Jurkat, Clone E6-1 (cell line): ENCODE measurements around the gene RASD1.
"Not testable (repeated sequence)": the region's sequence is repeated elsewhere in the genome, so short reads cannot be mapped to it uniquely, and the experiment has no call there.

Experiments used
- DNase-seq: peaks from one replicate; pipeline ENCODE4 v3.0.0-alpha.2; 2011; ENCODE audit warnings: low read depth, low spot score
- H3K4me3 ChIP-seq: 2 replicates; pipeline ENCODE4 v1.5.1; 2011; ENCODE audit warnings: mild to moderate bottlenecking, low read length, control low read depth, moderate library complexity

The RASD1 gene

DNA sequence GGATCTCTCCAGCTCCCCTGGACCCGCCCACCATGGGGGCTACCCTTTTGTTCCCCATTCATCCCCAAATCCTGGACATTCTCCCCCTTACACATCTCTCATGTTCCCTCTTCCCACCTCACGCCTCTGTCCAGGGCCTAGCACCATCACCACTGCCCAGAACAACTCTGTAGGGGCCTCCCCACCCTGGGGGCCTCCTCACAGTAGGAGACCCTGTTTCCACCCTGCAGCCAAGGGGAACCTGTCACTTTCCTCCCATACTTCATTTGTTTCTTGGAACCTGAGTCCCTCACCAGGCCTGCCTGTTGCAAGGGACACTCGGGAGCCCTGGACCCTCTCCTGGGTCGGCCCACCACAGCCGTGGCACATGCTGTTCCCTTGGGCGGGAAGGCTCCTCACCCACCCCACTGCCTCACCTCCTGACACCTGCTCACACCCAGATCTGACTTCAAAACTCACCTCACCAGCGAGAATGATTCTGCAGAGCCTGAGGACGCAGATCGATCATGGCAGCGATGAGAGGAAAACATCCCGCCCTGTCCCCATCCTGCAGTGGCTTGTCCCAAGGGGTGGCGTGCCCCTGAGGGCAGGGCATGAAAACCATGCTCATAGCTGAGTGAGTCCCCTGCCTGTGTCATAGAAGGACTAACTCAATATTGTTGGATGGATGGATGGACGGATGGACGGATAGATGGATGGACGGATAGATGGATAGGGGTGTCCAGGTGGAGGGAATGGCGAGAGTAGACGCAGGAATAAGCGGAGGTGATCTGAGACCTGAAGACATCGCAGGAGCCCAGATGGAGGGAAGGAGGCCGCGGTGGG is 6.8 kb upstream of the RASD1 start:
- no peak for DNase-seq
- H3K4me3 ChIP-seq = no peak overlapping the region

DNA sequence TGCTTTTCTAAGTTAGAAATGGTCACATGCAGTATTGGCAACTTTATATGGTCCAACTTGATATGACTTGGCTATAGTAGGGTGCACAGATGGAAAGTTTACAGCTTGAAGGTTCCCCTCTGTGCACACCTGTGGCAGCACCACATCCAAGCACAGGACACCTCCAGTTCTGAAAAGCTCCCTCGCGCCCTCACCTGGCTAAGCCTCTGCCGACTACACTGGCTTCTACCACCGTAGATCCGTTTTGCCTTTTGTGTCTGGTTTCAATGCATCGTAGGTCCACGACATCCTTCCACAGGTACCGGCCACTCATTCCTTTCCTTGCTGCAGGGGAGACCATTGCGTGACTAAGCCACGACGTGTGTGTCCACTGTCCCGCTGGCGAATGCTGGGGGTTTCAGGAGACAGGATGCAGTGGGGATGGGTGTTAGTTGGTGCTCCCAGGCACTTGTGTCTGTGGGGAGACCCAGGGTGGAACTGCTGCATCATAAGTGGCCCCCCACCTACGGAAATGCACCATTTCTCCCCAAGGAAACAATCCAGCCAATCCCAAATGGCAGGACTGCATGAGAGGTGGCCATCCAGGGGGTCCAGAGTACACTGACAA is 4.9 kb upstream of the RASD1 start:
- no peak overlapping the region for H3K4me3 ChIP-seq
- DNase-seq = no peak

DNA sequence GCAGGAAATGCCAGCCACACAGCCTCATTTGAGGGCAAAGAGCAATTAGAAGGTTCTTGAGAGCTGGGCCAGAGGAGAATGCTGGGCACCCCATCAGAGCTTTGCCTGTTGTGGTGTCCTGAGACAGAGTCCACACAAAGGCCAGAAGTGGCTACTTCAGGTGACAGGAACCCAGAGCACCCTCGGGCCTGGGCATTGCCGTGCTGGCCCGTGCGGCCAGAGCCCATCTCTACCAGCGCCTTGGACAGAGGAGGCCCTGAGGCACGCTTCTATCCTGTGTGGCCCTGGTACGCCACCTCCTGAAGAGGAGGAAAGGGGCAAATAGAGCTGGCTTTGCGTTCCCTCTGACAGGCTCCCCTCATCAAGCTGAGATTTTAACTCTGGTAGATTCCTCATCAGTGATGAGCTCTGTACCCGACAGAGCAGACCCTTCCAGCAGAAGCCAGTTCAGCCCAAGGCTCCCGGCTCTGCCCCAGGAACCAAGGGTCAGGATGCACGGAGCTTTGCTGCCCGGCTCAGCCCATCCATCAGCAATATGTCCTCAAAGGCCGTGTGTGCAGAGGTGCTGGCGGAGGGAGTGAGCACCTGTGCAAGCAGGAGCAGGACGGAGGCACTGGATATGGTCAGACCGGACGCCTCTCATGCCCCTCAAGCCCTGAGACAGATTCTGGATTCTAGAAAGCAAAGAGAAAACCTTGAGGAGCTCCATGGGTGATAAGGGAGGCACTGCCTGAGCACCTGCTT is 3.4 kb upstream of the RASD1 start:
- no peak for DNase-seq
- no peak overlapping the region for H3K4me3 ChIP-seq

DNA sequence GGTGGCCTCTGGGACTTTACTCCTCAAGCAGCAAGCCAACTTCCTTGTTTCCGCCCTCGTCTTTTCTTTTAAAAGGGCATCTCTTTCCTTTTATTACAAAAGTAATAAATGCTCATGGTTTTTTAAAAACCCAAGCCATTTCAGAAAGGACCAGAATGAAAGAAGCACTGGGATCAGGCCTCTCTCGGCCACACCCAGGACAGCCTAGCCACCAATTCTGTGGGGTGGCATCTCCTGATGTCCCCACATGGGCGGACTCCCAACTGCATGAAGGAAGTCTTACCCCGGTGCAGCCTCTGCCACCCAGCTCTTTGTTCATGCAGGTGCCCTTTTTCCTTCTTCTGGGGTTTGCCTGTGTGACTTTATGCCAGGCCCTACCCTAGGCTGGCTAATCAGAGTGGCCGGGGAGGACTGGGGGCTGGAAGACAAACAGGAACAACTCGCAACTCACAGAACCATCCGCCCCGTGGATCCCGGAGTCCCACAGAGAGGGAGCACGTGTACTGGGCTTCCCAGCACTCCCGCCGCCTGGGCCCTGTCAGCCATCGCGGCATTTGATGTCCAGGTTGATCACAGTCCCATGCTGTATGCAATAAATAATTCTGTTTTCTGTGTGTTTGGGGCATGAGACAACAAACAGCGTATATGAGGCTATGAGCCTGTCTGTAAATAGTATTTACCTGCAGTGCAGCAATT is 2.6 kb upstream of the RASD1 start:
- no peak for DNase-seq
- H3K4me3 ChIP-seq = no peak overlapping the region

DNA sequence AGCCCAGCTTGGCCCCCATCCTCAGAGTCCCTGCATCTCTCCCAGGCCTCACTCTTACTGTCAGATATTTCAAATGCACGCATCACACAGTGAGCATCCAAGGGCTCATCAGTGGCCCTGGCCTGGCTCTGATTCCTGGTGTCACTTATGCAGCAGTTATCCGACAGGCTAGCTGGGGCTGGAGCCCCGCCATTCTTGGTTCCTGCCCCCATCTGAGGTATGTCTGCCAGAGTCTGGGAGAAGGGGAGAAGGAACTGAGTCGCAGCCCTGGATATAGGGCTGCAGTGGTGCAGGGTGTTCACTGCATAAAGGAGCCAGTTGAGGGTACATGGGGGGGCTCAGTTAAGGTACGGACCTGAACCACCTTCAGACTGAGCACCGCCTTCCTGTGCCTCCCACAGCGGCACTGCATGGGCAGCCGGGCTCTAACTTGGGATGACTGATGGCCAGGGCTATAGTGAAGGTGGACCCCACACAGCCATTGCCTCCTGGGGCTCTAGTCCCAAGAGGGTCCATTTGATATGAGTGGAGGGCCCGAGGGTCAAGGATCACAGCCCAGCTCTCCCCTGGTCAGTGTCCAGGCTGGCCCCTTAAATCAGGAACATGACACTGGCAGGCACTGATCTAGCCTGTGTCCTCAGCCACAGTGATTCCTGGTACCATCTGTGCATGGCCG is 1.8 kb upstream of the RASD1 start:
- DNase-seq = no peak
- no peak overlapping the region for H3K4me3 ChIP-seq

DNA sequence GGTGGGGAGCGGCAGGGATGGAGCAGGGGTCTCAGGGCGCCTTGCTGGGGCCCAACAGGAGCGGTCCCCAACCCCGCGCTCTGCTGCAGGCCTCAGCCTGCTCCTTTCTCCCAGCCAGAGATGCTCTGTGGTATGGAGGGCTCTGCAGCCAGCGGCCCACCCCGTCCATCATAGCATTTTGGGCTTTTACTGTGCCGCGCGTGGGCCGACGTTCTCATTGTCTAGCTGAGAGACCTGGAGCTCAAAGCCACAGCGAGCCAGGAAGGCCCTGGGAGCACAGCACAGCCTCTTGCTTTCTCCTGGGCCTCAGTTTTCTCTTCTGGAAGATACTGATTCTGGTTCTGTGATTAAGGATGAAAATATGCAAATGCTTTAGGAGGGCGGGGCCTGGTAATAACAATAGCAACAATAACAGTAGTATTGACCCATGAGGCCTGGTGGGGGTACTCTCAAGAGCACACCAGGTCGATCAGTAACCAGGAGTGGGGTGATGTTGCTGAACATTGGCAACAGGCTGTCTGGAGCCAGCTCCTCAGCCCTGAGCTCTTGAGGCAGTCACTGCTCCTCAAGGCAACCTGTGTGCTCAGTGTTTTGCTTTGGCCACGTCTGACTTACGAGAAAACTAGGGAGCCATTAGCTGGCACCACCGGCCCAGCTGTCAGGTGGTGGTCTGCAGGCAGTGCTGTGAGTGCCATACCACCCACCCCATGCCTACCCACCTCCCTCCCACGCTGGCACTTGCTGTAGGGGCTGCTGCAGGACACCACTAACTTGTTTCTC is 1.1 kb upstream of the RASD1 start:
- DNase-seq = no peak
- H3K4me3 ChIP-seq = peak overlapping the region; percentile 35

DNA sequence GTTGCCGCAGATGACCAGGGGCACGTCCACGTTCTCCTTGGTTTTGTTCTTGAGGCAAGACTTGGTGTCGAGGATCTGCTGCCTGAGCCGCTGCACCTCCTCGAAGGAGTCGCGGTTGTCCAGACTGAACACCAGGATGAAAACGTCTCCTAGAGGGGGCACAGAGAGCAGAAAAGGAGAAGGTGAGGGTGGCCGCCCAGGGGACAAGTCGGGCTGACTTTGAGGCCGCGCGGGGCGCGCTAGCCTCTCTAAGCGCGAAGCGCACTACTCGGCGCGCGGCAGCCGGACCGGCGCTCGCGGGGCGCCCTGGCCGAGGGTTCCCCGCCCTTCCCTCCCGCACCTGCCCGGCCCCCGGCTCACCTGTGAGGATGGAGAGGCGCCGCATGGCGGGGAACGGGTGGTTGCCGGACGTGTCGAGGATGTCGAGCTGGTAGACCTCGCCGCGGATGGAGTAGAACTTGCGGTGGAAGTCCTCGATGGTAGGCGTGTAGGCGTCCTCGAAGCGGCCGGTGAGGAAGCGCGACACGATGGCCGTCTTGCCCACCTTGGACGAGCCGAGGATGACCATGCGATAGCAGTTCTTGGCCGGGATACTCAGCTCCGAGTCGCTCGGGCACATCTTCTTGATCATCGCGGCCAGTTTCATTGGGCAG is 533 bp downstream of the RASD1 start:
- H3K4me3 ChIP-seq = no peak overlapping the region
- no peak for DNase-seq

DNA sequence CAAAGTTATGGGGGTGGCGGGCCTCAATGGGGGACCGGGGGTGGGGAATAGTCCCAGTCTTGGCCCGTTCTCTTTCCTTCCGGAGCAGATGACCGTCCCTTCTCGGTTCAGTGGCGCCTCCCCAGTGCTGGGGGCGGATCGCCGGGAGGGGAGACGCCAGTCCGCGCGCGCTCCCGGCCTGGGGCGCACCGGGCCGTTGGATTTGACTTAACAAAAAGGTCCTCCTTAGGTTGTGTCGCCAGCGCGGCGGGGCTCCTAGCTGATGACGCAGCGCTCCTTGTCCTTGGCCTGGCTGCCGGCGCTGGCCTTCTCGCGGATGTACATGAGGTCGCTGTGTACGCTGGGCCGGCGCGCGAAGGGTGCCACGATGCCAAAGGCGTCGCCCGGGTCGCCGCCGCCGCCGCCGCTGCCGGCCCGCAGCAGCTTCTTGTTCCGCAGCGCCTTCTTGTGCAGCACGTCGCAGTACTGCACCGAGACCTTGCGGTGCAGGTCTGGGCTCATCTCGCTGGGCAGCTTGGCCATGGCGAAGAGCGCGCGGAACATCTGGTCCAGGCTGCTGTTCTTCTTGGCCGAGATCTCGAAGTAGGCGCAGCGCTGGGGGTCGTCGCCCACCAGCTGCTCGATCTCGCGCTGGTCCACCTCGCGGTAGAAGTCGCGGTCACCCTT is 1.2 kb downstream of the RASD1 start:
- no peak for DNase-seq
- H3K4me3 ChIP-seq = no peak overlapping the region

DNA sequence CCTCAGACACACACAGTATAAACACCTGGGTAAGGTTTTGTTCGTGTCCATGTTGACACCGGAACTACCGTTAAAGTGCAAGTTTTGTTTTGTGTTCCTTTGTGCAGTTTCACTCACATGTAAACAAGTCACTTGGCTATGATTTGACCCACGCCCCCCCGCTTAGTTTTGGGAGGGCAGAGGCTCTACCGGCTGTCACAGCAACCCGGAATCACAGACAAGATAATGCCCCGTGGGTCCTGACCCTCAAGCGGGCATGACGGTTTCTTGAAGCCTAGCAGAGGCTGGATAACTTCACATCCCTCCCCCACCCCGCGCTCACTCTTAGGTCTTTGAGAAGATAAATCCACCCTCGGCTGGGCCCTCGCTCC is 1.7 kb downstream of the RASD1 start:
- no peak overlapping the region for H3K4me3 ChIP-seq
- DNase-seq = no peak

DNA sequence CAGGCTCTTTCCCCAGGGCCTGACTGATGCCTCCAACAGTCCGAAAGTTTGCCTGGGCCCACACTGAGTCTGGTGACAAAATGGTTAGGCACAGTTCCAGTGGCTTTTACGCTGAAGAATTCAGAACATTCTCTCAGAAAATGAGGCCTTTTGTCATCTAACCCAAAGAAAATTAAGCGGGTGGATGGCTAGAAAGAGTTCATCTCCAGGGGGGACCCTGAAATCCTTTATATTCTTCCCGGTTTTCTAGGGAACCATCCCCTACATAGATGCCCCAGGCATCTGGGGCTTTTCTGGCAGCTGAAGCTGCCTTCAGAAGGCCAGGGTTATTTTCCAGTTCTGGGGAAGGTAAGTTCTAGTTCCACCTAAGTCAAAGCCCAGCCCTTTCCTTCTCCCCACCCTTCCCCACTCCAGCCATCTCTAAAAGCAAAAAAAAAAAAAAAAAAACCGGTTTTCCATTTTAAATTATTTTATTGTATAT is 2.2 kb downstream of the RASD1 start:
- no peak overlapping the region for H3K4me3 ChIP-seq
- no peak for DNase-seq

DNA sequence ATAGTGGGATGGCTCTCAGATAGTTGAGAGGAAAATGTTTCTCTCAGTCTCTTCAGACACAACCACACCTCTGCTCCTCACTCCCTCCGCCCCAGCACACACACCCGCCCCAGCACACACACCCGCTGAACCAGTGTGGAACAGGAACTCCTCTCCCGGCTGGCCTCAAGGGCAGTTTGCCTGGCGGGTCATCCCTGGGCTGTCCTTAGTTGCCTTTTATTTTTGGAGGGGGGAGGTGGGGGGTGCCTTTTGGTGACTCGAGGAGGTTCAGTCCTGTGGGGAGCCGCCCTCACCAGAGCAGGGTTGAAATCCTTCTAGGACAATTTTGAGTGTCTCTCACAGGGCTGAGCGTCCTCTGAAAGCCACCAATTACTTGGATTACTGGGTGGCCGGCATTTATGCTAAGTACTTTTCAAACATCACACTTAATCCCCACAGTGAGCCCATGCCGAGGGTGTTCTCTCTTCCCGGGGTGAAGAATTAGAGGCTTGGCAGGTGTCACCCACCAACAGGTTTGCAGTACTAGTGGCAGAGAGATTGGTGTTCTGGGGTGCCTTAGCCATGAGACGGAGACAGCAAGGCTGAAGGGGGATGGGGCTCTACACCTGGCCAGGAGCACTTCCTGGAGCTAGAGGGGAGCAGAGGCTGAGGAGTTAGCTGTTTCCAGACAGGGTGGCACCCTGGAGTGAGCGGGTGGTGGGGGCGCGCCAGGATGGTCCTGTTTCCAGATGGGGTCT is 2.8 kb downstream of the RASD1 start:
- no peak for DNase-seq
- H3K4me3 ChIP-seq = no peak overlapping the region

DNA sequence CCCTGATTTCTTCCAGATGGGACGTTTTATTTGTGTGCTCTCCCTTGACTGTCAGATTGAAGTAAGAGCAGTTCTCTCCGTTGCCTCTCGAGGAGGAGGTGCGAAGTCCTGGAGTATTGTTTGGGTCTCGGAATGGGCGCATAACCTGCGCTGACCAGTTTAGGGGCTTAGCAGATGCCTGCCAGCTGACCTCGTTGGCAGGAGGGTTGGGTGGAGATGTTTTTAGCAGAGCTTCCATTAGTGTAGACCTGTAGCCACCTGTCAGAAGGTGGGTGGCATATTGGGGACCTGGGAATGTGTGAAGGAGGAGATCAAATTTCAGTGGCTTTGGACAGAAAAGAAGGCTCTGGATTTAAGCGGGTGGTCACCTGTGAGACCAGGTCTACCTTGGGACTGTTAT is 3.6 kb downstream of the RASD1 start:
- DNase-seq = no peak
- no peak overlapping the region for H3K4me3 ChIP-seq

DNA sequence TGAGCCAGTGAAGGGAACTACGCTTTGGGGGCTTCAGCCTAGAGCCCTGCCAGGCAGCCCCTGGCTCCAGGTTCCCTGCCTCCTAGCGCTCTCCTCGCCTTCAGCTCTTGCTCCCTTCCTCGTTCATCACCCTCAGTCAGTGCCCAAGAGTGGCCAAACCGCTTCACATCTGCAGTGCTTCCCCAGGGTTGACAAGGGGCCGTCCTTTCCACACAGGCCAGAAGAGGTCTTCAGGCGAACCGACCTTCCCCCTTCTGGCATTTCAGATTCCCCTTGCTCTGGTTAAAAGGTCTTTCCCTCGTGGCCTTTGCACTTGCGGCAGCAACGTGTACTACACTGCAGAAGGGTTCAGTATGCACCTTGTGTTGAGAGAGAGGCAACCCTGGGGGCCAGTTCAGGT is 4.1 kb downstream of the RASD1 start:
- no peak overlapping the region for H3K4me3 ChIP-seq
- DNase-seq = no peak

DNA sequence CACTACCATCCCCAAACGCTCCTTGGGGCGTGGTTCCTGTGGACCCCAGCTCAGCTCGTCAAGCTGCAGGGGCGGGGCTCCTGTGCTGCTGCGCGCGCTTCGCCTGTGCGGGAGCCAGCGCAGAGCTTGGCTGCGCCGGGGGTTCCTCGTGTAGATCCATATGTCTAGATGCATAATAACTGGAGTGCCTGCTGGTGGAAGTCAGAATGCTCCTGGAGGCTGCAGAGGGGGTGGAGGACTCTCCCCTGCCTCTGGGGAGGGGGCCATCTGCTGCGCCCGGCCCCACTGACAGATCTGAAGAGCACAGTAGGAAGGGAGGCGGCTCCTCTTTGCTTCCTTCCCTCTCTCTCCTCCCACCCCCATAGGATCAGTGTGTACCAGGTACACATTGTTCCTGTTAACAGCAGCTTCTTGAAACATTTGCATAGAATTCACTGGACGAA is 4.6 kb downstream of the RASD1 start:
- no peak overlapping the region for H3K4me3 ChIP-seq

DNA sequence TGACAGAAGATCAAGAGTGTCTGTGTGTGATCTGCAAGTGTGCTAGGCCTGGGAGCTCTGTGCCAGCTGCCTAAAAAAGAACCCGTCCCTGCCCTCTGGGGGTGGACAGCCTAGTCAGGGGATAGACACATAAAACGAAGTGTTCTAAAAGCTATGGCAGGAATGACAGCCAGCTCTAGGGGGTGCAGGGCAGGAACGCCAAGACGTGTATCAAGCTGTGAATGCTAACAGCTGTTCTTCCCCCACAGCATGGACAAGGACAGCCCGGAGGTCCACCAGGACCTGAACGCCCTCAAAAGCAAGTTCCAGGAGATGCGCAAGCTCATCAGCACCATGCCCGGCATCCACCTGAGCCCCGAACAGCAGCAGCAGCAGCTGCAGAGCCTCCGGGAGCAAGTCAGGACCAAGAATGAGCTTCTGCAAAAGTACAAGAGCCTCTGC is 5.1 kb downstream of the RASD1 start:
- DNase-seq = no peak
- no peak overlapping the region for H3K4me3 ChIP-seq

More for the DNA sequence above, 4.6 kb downstream of the RASD1 start:
- no peak for DNase-seq

DNA sequence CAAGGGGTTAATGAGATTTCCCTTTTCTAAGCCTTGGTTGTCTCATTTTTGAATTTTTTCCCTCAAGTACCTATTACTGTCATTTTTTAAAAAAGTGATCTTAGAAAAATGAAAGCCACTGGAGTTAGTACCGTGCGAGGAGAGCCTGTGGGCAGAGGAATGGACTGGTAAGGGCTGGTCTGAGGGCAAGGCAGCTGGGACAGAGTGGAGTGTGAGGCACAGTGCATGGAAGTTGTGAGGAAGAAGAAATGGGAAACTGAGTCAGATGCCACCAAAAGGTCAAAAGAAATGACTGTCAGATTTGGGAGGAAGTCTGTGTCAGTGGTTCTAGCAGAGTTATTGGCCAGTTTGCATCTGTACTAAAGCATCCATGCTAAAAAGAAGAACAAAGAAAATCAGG is 8.2 kb downstream of the RASD1 start:
- DNase-seq = no peak

DNA sequence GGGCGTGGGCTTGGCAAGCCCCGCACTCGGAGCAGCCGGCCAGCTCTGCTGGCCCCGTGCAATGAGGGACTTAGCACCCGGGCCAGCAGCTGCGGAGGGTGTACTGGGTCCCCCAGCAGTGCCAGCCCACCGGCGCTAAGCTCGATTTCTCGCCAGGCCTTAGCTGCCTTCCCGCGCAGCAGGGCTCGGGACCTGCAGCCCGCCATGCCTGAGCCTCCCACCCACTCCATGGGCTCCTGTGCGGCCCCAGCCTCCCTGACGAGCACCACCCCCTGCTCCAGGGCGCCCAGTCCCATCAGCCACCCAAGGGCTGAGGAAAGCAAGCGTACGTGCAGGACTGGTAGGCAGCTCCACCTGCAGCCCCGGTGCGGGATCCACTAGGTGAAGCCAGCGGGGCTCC is 9.8 kb downstream of the RASD1 start:
- not testable (repeated sequence) for DNase-seq, H3K4me3 ChIP-seq

More for the DNA sequence above, 8.2 kb downstream of the RASD1 start:
- no peak overlapping the region for H3K4me3 ChIP-seq
